HCT116 (cell line): ENCODE results near the gene ST3GAL3. TPM values are rescaled to one million over a fixed set of nuclear protein-coding genes. Genes with fewer than 3 reads are reported as not detected.

Source experiments
- ATAC-seq: fragments of 200-7000 bp; cut with Tn5 transposase; 2 replicates; pipeline ENCODE4 v1.9.1; 2020; ENCODE audit warnings: mild to moderate bottlenecking, moderate library complexity
- BruUV-seq: library from RNA; stranded (reverse); fragments of 400-500 nt; replicated peaks from 2 replicates; lab custom pipeline; 2021; lab: Mats Ljungman, UMichigan
- CTCF ChIA-PET: fragments of 300-600 bp; sonication (Branson Sonifier 250); formaldehyde crosslinking; loops from one replicate; lab custom pipeline; 2021; ENCODE audit warnings: antibody characterized with exemption; lab: Charles Lee
- POLR2A ChIA-PET: fragments of 300-600, 350-600 bp; sonication (Branson Sonifier 250); formaldehyde crosslinking; loops from one replicate; lab custom pipeline; 2021; ENCODE audit warnings: antibody characterized with exemption; lab: Charles Lee
- RAD21 ChIA-PET, 2 experiments: fragments of 300-600 bp; sonication (Branson Sonifier 250); formaldehyde crosslinking; loops; one replicate each; lab custom pipeline; 2023; ENCODE audit warnings: low total read pairs in 2 of 2; ENCODE audit not compliant: uncharacterized antibody in 2 of 2, unreplicated experiment in 2 of 2, low non-redundant PET in 1 of 2; lab: Charles Lee
- DNase-seq: peaks from one replicate; pipeline ENCODE4 v3.0.0-alpha.2; 2010; ENCODE audit warnings: low read depth, low spot score
- H2AFZ ChIP-seq: fragments of 200-600 bp; shearing (Covaris generic), sonication (generic); 2 replicates; pipeline ENCODE4 v1.6.1; 2017; ENCODE audit warnings: low read depth, mixed run types, mixed read lengths, antibody characterized with exemption, low read length; ENCODE audit not compliant: poor library complexity, severe bottlenecking
- H3K27ac ChIP-seq: 2 replicates; pipeline ENCODE4 v1.5.1; 2012; ENCODE audit warnings: low read depth, low read length
- H3K27me3 ChIP-seq: fragments of 200-600 bp; sonication (generic); 2 replicates; pipeline ENCODE4 v1.6.1; 2016; ENCODE audit warnings: mixed run types, low read length, mixed read lengths; ENCODE audit not compliant: insufficient read depth
- H3K36me3 ChIP-seq, 2 experiments: fragments of 200-500 bp in 1 of 2; fragments of 200-600 bp in 1 of 2; sonication (Bioruptor generic) in 1 of 2; sonication (generic) in 1 of 2; 2 replicates each; pipeline versions ENCODE4 v1.5.1 to v1.6.1; 2014 to 2016; ENCODE audit warnings: low read length in 2 of 2, inconsistent platforms in 1 of 2, mixed read lengths in 1 of 2, mixed run types in 1 of 2; ENCODE audit not compliant: insufficient read depth in 2 of 2, control insufficient read depth in 1 of 2
- H3K4me1 ChIP-seq, 2 experiments: fragments of 200-600 bp in 1 of 2; sonication (generic) in 1 of 2; 2 replicates each; pipeline versions ENCODE4 v1.5.1 to v1.6.1; 2012 to 2017; ENCODE audit warnings: low read length in 2 of 2, inconsistent platforms in 1 of 2, mild to moderate bottlenecking in 1 of 2, mixed read lengths in 1 of 2, mixed run types in 1 of 2, moderate library complexity in 1 of 2; ENCODE audit not compliant: insufficient read depth in 2 of 2, control insufficient read depth in 1 of 2
- H3K4me2 ChIP-seq: fragments of 200-600 bp; sonication (generic); 2 replicates; pipeline ENCODE4 v1.6.1; 2017; ENCODE audit warnings: mixed run types, low read length, mixed read lengths
- H3K4me3 ChIP-seq, 2 experiments: fragments of 200-600 bp in 1 of 2; sonication (generic) in 1 of 2; replicated peaks in 1 of 2; 2 replicates each; pipeline ENCODE4 v1.5.1; 2011 to 2016; ENCODE audit warnings: low read length in 2 of 2, control low read depth in 1 of 2, low read depth in 1 of 2, mild to moderate bottlenecking in 1 of 2, mixed read lengths in 1 of 2, mixed run types in 1 of 2
- H3K79me2 ChIP-seq: fragments of 200-600 bp; sonication (generic); 2 replicates; pipeline ENCODE4 v1.6.1; 2017; ENCODE audit warnings: mild to moderate bottlenecking, mixed run types, low read length, moderate library complexity, mixed read lengths; ENCODE audit not compliant: insufficient read depth
- H3K9ac ChIP-seq: fragments of 200-600 bp; sonication (generic); 2 replicates; pipeline ENCODE4 v1.6.1; 2016; ENCODE audit warnings: low read length, mixed read lengths
- H3K9me2 ChIP-seq: fragments of 200-600 bp; sonication (generic), shearing (Covaris generic); 2 replicates; pipeline ENCODE4 v1.6.1; 2017; ENCODE audit warnings: mixed run types, mild to moderate bottlenecking, moderate library complexity; ENCODE audit not compliant: insufficient read depth
- H3K9me3 ChIP-seq, 2 experiments: fragments of 200-500 bp in 1 of 2; fragments of 200-600 bp in 1 of 2; sonication (Bioruptor generic) in 1 of 2; sonication (generic) in 1 of 2; 2 replicates each; pipeline ENCODE4 v1.6.1; 2014 to 2017; ENCODE audit warnings: low read length in 2 of 2, mixed read lengths in 2 of 2, inconsistent platforms in 1 of 2, low read depth in 1 of 2, mild to moderate bottlenecking in 1 of 2, mixed run types in 1 of 2, moderate library complexity in 1 of 2; ENCODE audit not compliant: control insufficient read depth in 1 of 2, insufficient read depth in 1 of 2
- H4K20me1 ChIP-seq: fragments of 200-600 bp; sonication (generic), shearing (Covaris generic); 2 replicates; pipeline ENCODE4 v1.6.1; 2017; ENCODE audit warnings: mixed run types, mild to moderate bottlenecking, moderate library complexity; ENCODE audit not compliant: insufficient read depth
- CBX3 ChIP-seq: IDR thresholded peaks from 2 replicates; pipeline ENCODE4 v1.6.1; 2012; ENCODE audit warnings: low read depth
- EZH2 ChIP-seq: fragments of 200-600 bp; sonication (generic); IDR thresholded peaks from 2 replicates; pipeline ENCODE4 v1.6.1; 2017; ENCODE audit warnings: antibody characterized with exemption, mixed run types
- POLR2A ChIP-seq: IDR thresholded peaks from 2 replicates; pipeline ENCODE4 v1.7.0; 2011; ENCODE audit warnings: borderline replicate concordance; ENCODE audit not compliant: insufficient read depth, insufficient read length; ENCODE audit errors: extremely low read depth
- POLR2AphosphoS5 ChIP-seq: IDR thresholded peaks from 2 replicates; pipeline ENCODE4 v1.6.1; 2011; ENCODE audit warnings: mild to moderate bottlenecking, low read depth, low read length, moderate library complexity
- RAD21 ChIP-seq: IDR thresholded peaks from 2 replicates; pipeline ENCODE4 v1.6.1; 2012; ENCODE audit warnings: low read depth, mild to moderate bottlenecking
- SIN3A ChIP-seq: IDR thresholded peaks from 2 replicates; pipeline ENCODE4 v1.6.1; 2012; ENCODE audit warnings: low read depth
- SP1 ChIP-seq: IDR thresholded peaks from 2 replicates; pipeline ENCODE4 v1.6.1; 2012; ENCODE audit warnings: low read depth
- SRF ChIP-seq: IDR thresholded peaks from 2 replicates; pipeline ENCODE4 v1.6.1; 2012; ENCODE audit warnings: low read depth
- TCF7L2 ChIP-seq: IDR thresholded peaks from 2 replicates; pipeline ENCODE4 v1.7.0; 2011; ENCODE audit warnings: borderline replicate concordance, inconsistent platforms; ENCODE audit not compliant: insufficient read depth, insufficient read length; ENCODE audit errors: extremely low read depth
- YY1 ChIP-seq: IDR thresholded peaks from 2 replicates; pipeline ENCODE4 v1.6.1; 2011; ENCODE audit warnings: low read length, low read depth, moderate library complexity, mild to moderate bottlenecking; ENCODE audit not compliant: insufficient replicate concordance; ENCODE audit errors: extremely low read depth
- ZNF274 ChIP-seq: fragments of 200-500 bp; sonication (Bioruptor generic); IDR thresholded peaks from 2 replicates; pipeline ENCODE4 v1.6.1; 2014; ENCODE audit warnings: mild to moderate bottlenecking, low read depth, low read length, inconsistent platforms
- intact Hi-C: fragments of 100-400 bp; cut with micrococcal nuclease; formaldehyde crosslinking; loops from 2 replicates; pipeline ENCODE4 v1.10.0; 2022
- total RNA-seq: library from RNA; stranded (reverse); gene quantifications from one replicate; pipeline ENCODE4 v1.2.1, GENCODE V29; 2021; ENCODE audit not compliant: unreplicated experiment

The ST3GAL3 gene
- total RNA-seq, 1 experiment from 2014 or later, result 7.2 TPM

GRCh38 chr1:43978264-43978550 is 270.9 kb downstream of the ST3GAL3 start:
- Histone ChIP-seq H3K27me3 (no peaks in the 10 kb centered on the region), H3K4me3 (peak overlapping the region; percentile 71 to 73), H3K36me3 (peaks cover 7 to 38% of the 10 kb centered on the region in 2 experiments; a peak in 3 of 4 replicates), H3K9ac (peak overlapping the region; percentile 77), H3K4me2 (peak overlapping the region; percentile 87), H3K27ac (peak overlapping the region; percentile 81), H3K4me1 (peaks cover 21 to 58% of the 10 kb centered on the region in 2 experiments), H3K9me3 (no peaks in the 10 kb centered on the region), H4K20me1 (no peaks in the 10 kb centered on the region), H2AFZ (no peak overlapping the region), H3K9me2 (no peaks in the 10 kb centered on the region), H3K79me2 (peaks cover 79% of the 10 kb centered on the region)
- POLR2A ChIA-PET, result interaction anchor here (0.6 kb wide), 1 partner anchor 331 kb away, joined by 3 read pairs; no protein-coding TSS in a partner anchor
- RAD21 ChIA-PET, result no interaction called here
- no peak for TF ChIP-seq SRF
- TF ChIP-seq TCF7L2, result no peak
- no peak for TF ChIP-seq SIN3A
- TF ChIP-seq YY1, result no peak
- no peak for TF ChIP-seq RAD21
- no peak for TF ChIP-seq SP1
- TF ChIP-seq ZNF274, result no peak
- DNase-seq (no peak), ATAC-seq (no peak)
- intact Hi-C loops, result no loop called here
- BruUV-seq, result no TSS peak
- CTCF ChIA-PET, result interaction anchor here (1.3 kb wide), 1 partner anchor 70 kb away, joined by 3 read pairs; no protein-coding TSS in a partner anchor

- intact Hi-C loops, result no loop called here
- H3K36me3 ChIP-seq, result peaks cover 6 to 34% of the 10 kb centered on the region in 2 experiments; a peak in 3 of 4 replicates
- no peaks in the 10 kb centered on the region for H3K27me3 ChIP-seq
- BruUV-seq, result no TSS peak
- peak within 1 kb of the TSS; percentile 87 for H3K4me2 ChIP-seq
- H2AFZ ChIP-seq, result no peak within 1 kb of the TSS
- peak within 1 kb of the TSS; percentile 85 for H3K9ac ChIP-seq
- POLR2A ChIA-PET, result interaction anchor here (0.6 kb wide), 1 partner anchor 331 kb away, joined by 3 read pairs; no protein-coding TSS in a partner anchor
- peak within 1 kb of the TSS; percentile 81 for H3K27ac ChIP-seq
- CTCF ChIA-PET, result interaction anchor here (1.3 kb wide), 1 partner anchor 69 kb away, joined by 3 read pairs; no protein-coding TSS in a partner anchor
- H3K79me2 ChIP-seq, result peaks cover 80% of the 10 kb centered on the region
- peak within 1 kb of the TSS; percentile 71 to 81 for H3K4me3 ChIP-seq
- no peaks in the 10 kb centered on the region for H4K20me1 ChIP-seq
- DNase-seq (no peak), ATAC-seq (peak; percentile 37)
- RAD21 ChIA-PET, result no interaction called here
- no peaks in the 10 kb centered on the region for H3K9me2 ChIP-seq
- no peaks in the 10 kb centered on the region for H3K9me3 ChIP-seq
- no peak for TF ChIP-seq EZH2
- no peak for TF ChIP-seq CBX3
- peak; percentile 45; the same call in 1 of the 2 replicates for TF ChIP-seq POLR2AphosphoS5
- TF ChIP-seq POLR2A, result peak; percentile 21
- peaks cover 19 to 53% of the 10 kb centered on the region in 2 experiments for H3K4me1 ChIP-seq
These were observed 271.4 kb downstream of the ST3GAL3 start, which contains the start of gene B4GALT2 for GRCh38 chr1:43978551-43979260. Gene B4GALT2, plus strand, starts transcription at chr1:43979210. Its CDS starts 1,951 bp downstream, at chr1:43981161.
